H1 (cell line): Measurements from ENCODE around the gene ERP44. TPM values are rescaled to one million over a fixed set of nuclear protein-coding genes. Genes with fewer than 3 reads are reported as not detected.

Source experiments
- GABPA ChIP-seq: IDR thresholded peaks from 2 replicates; pipeline ENCODE4 v1.6.1; 2011; ENCODE audit warnings: mild to moderate bottlenecking, low read length, moderate library complexity, borderline replicate concordance; ENCODE audit not compliant: insufficient read depth
- polyA plus RNA-seq, 7 experiments: library from polyadenylated mRNA; depleted of rRNA in 3 of 7; stranded (reverse) in 5 of 7; unstranded in 2 of 7; fragments of >200 nt in 5 of 7; fragments of 200-250 nt in 2 of 7; gene quantifications; 1 replicate in 5 of 7; 2 replicates in 1 of 7; 4 replicates in 1 of 7; pipeline versions ENCODE4 v1.2.1 to v1.2.3, GENCODE V29; 2011 to 2013; ENCODE audit warnings: missing spikeins in 2 of 7, mixed read lengths in 2 of 7
- total RNA-seq: library from RNA; stranded (reverse); fragmentation: NEBNext Ultra II Directional; extraction: Animal tissue kit (Norgen Biotek cat#: 25700); gene quantifications from 2 replicates; pipeline ENCODE4 v1.2.1, GENCODE V29; 2021

ERP44 gene
- total and polyA plus RNA-seq, 2 of the 8 experiments (the other 6 are each of a cell fraction or from before 2014, with no cell fraction given): 5.7 to 15.6 TPM

DNA sequence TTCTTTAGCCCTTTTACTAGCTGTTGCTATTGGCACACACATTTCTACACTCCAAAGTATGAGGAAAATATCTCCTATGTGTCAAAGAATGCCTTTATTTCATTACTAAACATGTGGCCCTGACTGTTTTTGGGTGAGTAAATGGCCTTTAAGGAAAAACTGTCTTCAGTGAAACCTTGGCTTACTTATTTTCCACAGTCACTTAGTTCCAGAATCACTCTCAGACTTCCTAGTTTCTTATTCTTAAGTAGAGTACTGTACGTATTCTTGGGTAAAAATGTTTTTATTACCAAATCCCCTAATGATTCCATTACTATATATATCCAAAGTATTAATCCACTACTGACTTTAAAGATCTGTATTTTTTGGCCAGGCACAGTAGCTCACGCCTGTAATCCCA lies 27.5 kb downstream of the ERP44 start (continued):
- TF ChIP-seq GABPA: no peak
